NB4 (cell line): ENCODE results near the gene CHRM3.

Experiments
- MYC ChIP-seq: IDR thresholded peaks from 2 replicates; pipeline ENCODE4 v1.6.1; 2011; ENCODE audit warnings: low read depth, low read length
- POLR2A ChIP-seq: IDR thresholded peaks from 2 replicates; pipeline ENCODE4 v1.6.1; 2011; ENCODE audit warnings: mild to moderate bottlenecking; ENCODE audit not compliant: insufficient read length; ENCODE audit errors: extremely low read depth
- TF ChIP-seq, protein P1 (sequence below): IDR thresholded peaks from one replicate; pipeline ENCODE4 v1.5.1; 2012; ENCODE audit warnings: low read depth, low read length
- TF ChIP-seq, protein P2 (sequence below): IDR thresholded peaks from 2 replicates; pipeline ENCODE4 v1.6.1; 2011; ENCODE audit warnings: low read depth, low read length

DNA sequence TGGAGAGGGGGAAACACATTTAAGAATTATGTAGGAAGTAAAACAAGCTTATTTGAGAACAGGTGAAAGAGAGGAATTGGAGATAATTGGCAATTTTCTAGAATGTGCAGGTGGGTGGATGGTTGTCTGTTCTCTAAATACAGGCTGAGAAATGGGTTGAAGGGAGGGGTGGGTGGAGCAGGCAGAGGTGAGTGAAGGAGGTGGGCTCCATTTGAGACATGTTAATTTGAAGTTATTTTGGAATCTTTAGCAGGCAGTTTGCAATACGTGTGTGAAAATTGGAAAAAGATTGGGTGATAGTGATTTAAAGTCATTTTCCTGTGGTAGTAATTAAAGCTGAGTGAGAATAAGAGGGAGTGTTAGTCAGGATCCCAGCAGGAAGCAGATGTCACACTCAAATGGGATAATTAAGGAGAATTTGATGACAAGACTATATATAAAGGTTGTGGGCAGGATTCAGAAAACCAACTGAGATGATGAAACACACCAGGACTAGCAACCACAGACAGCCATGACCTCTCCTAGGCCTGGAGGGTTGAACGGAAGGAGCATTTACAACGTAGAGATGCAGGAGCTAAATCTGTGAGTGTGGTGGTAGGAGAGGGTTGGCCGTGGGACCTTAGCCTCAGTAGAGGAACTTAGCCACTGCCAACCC, 40.6 kb downstream of the CHRM3 start:
- TF ChIP-seq, protein P1, sequence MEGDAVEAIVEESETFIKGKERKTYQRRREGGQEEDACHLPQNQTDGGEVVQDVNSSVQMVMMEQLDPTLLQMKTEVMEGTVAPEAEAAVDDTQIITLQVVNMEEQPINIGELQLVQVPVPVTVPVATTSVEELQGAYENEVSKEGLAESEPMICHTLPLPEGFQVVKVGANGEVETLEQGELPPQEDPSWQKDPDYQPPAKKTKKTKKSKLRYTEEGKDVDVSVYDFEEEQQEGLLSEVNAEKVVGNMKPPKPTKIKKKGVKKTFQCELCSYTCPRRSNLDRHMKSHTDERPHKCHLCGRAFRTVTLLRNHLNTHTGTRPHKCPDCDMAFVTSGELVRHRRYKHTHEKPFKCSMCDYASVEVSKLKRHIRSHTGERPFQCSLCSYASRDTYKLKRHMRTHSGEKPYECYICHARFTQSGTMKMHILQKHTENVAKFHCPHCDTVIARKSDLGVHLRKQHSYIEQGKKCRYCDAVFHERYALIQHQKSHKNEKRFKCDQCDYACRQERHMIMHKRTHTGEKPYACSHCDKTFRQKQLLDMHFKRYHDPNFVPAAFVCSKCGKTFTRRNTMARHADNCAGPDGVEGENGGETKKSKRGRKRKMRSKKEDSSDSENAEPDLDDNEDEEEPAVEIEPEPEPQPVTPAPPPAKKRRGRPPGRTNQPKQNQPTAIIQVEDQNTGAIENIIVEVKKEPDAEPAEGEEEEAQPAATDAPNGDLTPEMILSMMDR = no peak
- TF ChIP-seq POLR2A (no peak), MYC (no peak)
- TF ChIP-seq, protein P2, sequence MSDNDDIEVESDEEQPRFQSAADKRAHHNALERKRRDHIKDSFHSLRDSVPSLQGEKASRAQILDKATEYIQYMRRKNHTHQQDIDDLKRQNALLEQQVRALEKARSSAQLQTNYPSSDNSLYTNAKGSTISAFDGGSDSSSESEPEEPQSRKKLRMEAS = no peak
